GM18511 (cell line): ENCODE data around the gene MRPS6.

Experiments
- ATAC-seq: cut with Tn5 transposase; IDR thresholded peaks from one replicate; pipeline ENCODE4 v1.9.1; 2021; ENCODE audit warnings: mild to moderate bottlenecking, moderate library complexity; ENCODE audit not compliant: unreplicated experiment

Gene MRPS6

DNA sequence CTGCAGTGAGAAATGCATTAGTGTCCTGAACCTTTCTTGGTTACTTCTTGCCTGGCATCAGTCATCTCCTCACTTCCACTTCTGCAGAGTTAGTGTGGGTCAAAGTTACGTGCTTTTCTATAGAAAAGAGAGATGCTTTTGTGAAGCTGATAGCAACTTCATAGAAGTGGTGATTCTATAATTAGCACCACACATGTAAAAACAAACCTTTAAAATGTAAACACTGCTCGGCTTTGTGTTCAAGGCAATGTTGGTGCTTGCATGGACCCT lies 57.3 kb downstream of the MRPS6 start:
- no peak for ATAC-seq

DNA sequence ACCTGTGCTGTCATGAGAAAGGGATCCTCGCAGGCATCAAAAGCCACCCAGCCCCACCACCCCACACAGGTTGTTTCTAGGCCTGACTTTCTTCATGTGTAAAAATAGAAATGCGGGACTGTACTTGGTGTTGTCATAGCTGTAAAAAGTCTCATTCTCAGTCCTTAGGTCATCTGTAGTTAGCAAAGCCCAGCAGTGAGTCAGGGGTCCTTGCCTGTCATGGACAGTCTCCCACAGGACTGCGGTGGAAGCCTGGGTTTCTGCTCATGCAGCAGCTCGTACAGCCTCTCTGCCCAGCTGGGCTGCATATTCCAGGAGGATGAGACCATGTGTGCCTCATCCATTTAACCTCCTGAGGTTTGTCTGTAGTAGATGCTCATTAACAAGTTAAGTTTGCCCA lies 58.2 kb downstream of the MRPS6 start:
- no peak for ATAC-seq

DNA sequence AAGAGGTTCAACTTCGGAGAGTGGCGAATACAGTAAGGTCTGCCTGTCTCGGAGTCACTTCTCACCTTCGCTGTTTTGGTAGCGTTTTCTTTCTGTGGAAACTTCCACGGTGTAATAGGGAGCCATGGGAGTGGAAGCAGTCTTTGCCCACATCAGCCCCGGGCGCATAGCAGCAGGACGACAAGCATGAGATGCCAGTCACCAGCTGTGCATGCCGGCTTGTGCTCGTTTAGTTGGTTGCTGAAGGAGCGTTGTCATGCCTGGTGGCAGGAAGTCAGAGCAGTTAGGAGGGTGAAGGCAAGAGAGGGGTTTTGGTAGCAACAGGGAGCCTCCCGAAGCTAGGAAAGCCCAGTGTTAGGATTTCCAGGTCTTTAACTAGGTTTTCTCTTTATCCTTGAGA lies 58.8 kb downstream of the MRPS6 start:
- ATAC-seq, result no peak

DNA sequence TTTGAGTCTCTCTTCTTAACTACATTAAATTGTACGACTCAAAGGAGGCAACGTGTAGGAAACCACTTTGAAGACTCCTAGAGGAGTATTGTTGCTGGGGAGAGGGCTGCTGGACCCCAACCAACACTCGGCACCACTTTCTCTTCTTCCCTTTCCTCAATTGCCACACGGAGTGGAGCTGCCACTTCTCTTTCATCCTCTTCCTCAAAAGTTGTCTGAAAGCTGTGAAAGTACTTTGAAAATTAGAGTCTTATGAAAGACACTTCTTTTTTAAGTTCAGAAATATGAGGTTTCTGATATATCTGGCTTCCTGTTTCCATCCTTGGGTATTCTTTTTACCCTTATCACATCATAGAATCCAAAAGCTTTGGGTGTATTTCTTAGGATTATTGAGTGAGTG lies 59.5 kb downstream of the MRPS6 start:
- no peak for ATAC-seq

DNA sequence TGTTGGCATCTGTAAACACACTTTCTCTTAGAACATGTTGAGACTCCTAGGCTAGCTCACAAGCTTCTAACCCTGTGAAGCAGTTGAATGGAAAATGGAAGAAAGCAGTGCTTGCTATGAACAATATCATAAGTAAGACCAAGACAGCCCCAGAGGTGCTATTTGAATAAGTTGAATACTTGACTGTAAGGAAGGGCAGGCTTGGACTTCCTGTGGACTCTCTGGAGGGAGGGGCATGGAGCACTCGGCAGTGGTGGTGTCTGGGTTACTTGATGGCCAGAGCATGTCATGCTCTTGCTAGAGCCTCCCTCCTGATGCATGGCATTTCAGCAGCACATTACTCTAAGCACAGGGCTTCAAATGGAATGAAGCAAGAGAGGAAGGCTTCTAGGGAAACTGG lies 60.0 kb downstream of the MRPS6 start:
- no peak for ATAC-seq

DNA sequence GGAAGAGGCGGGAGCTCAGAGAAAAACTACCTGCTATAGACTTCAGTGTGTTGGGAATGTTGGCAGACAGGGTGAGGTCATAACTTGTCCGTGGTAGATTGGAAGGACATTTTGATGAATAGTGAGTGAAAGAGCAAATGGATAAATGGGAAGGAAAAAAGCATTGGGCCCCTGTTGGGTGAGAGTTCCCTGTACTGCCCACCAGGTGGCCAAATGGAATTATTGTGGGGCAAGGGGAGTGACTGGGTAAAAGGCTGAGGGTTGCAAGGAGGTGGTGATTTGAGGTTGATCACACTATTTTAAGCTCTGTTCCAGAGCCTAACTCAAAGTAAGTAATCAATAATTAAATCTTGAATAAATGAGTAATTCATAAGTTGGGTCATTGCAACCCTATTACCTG lies 60.4 kb downstream of the MRPS6 start:
- no peak for ATAC-seq

DNA sequence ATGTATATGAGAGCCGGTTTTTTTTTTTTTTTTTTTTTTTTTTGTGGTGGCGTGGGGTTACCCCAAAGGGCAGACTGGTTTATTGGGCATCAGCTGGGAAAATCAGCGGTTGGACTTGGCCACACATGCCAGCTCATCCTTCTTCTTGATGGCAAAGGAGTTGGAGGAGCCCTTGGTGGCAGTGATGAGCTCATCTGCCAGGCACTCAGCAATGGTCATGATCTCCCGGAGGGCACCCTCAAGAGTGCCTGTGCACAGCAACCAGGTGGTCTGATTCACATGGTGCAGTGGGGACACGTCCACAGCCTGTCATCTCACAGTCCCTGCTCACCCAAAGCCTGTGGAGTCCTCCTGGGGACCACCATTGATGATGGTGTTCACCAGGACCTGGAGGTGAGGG lies 62.0 kb downstream of the MRPS6 start:
- no peak for ATAC-seq

DNA sequence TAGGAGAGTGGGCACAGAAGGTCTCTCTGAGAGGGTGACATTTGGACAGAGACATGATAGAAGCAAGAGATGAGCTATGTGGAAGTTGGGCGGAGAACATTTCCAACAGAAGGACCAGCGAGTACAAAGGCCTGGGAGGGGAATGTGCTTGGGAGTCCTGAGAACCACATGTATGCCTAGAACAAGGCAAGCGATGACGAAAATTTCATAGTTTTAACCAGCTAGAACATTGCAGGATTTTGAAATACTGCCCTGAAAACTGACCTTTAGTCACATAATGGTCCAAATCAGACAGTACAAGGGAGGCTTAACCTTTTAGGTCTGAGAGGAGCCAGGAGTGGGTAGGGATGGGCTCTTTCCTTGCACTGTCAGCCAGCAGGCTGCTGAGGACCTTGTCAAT lies 68.0 kb downstream of the MRPS6 start:
- ATAC-seq, result no peak

DNA sequence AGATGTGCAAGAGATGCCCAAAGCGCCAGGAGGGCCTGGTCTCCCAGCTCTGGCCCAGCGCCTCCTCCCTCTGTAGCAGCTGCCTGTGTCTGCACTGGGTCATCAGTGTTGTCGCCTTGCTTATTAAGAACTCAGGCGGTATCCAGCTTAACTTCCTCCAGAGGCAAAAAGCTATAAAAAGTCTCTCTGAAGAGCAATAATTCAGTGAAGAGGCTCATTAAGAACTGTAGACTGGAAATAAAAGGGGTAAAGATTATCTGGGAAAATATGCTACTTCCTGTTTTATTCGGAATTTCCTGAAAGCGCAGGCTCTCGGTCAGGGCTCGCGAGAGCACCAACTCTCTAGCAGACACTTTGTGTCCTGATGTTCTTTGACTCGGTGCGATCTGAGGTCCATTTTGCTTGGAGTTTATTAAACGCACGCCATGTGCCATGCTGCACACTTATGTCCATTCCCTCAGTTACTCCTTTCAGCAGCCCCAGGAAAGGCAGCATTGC lies 70.4 kb downstream of the MRPS6 start:
- no peak for ATAC-seq

DNA sequence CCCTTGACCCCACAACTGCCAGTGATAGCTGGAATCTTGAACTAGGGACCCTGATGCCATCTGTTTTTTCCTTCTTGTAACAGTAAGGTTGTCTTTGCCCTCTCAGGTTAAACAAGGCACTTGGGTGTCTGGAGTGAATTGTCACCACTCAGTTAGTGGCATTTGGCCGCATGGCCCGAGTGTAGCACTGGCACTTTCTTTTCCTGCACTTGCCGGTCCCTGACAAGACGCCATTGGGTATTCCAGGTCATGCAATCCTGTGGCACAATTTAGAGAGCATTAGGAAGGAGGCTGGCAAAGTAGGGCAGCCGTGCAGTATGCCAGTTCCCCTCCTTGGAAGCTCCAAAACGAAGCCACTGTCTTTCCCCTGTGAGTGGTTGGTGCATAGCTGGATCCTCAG lies 70.8 kb downstream of the MRPS6 start:
- ATAC-seq, result no peak

DNA sequence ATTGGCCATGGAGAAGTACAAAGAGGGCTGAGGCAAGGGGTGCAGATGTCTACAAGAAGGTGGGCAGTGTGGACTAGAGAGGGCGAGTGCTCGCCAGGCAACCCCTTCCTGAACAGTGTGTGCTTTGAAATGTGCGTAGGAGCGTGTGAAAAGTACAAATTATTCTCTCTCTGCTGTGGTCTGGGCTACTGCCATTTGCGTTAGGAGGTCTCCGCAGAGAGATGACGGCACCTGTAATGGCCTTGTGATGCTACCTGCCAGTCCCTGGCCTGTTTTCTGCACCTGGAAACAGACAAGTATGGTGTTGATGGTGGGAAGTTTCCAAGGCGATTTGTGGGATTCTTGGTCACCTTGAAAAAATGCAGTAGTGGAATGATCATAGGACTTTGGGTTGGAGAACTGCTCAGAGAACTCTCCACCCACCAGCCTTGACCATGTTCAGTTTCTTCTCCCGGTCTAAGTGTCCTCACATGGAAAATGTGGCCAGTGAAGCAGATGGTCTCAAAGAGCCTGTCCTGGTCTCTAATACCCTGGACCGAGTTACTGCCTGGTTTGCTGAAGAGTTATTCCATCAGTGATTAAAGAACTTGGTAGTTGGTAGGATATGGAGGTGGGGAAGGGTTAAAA lies 74.5 kb downstream of the MRPS6 start:
- no peak for ATAC-seq

DNA sequence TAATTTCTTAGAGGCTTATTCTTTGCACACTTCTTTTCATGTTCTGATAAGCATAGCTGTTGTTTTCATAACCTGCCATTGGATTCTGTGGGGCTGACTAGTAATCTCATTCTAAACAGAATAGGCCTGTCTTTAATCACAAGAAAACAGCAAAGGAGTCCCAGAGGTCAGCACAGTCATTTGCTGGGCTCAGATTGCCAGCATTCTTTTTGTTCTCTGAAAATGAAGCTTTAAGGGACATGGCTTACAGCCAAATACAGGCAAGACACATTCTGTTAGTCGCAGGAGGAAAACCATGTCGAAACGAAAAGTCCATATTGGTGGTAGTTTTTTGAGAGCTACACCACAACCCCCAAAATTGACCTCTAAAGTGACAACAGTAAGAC lies 75.0 kb downstream of the MRPS6 start:
- ATAC-seq, result no peak

DNA sequence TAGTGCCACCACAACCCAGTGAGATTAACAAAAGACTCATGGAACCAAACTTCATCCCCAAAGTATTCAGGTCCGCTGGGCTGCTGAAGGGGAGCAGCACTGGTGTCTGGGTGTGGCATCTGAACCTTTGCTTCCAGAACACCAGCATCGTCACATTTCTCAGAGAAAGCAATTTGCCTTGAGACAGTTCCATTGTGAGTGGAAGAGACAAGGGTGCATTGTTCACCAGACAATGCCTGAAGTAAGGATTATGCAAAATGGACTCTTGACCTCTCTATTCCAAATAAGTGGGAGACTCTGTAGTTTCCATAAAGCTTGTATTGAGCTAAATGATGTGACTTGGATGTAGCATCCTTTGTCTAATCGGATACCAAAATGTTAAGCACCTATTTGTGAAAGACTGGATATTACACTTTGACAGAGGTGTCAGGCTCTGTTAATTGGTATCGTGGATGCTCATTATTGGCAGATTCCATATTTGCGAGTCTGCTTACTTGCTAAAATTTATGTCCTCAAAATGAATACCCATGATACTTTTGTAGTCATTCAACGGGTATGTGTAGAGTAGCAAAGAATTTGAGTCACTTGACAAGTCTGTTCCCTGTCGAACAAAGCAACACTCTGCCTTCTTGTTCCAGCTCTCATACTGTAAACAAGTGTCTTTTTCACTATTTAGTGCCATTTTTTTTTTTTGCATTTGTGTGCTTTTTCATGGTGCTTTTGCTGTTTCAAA lies 75.6 kb downstream of the MRPS6 start:
- no peak for ATAC-seq

DNA sequence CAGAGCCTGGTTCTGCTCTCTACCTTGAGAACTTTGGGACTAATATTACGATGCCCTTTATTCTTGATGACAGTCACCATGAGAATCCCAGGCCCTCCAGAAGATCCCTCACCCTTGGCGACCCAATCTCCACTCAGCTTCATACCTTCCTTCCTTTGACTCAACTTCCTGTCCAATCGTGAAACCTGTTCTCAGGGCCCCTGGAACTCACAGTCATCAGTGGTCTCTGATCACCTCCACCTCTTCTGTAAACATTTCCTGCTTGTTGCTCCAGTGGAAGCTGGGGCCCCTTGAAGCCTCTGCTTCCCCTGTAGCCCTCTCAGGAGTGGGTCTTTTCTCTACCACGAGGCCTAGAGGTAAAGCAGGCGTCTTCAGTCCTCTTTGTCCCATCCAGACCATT lies 79.1 kb downstream of the MRPS6 start:
- no peak for ATAC-seq

DNA sequence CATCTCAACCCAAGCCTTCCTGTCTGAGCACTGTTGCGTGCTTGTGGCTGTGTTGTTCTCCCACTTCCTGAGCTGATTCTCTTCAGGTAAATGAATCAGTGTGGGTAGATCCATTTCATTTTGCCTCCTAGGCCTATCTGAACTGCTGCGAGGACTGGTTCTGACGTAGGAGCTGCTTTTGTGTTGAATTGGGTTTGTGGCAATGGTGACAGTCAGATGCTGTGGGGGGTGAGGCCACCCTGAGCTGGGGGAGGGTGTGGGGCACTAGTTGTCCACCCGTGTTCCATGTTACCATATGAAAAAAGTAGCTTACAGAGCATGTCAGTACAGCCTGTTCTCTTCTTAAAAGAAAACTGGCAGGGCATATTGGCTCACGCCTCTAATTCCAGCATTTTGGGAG lies 81.5 kb downstream of the MRPS6 start:
- ATAC-seq, result no peak

DNA sequence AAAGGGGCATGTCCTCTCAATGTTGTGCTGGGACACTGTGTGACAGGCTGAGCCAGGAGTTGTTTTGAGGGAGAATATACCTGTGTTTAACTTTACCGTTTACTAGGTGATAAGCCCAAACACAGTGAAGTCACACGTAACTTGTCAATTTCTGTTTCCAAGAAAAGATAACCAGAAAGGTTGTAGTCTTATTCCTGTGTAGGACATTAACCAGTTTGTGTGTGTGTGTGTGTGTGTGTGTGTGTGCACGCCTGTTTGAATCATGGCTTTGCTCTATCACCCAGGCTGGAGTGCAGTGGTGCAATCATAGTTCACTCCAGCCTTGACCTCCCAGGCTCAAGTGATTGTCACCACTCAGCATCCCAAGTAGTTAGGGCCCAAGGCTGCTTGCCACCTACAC lies 83.6 kb downstream of the MRPS6 start:
- no peak for ATAC-seq

DNA sequence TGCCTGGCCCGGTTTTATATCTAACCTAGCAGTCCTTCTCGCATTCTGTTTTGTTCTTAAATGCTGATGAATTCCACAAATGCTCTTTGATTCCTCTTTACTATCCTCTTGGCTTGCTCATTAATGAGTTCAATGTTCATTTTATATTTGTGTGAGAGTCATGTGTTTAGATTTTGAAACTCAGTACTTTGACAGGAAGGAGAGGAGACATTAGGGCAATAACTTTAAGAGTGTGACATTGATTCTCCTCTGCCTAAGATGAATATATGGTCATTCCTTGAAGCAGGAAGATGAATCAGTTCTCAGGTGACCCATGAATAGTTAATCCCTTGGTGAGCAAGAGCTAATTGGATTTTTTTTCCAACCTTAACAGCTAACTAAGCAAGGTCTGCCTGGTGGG lies 84.1 kb downstream of the MRPS6 start:
- no peak for ATAC-seq

DNA sequence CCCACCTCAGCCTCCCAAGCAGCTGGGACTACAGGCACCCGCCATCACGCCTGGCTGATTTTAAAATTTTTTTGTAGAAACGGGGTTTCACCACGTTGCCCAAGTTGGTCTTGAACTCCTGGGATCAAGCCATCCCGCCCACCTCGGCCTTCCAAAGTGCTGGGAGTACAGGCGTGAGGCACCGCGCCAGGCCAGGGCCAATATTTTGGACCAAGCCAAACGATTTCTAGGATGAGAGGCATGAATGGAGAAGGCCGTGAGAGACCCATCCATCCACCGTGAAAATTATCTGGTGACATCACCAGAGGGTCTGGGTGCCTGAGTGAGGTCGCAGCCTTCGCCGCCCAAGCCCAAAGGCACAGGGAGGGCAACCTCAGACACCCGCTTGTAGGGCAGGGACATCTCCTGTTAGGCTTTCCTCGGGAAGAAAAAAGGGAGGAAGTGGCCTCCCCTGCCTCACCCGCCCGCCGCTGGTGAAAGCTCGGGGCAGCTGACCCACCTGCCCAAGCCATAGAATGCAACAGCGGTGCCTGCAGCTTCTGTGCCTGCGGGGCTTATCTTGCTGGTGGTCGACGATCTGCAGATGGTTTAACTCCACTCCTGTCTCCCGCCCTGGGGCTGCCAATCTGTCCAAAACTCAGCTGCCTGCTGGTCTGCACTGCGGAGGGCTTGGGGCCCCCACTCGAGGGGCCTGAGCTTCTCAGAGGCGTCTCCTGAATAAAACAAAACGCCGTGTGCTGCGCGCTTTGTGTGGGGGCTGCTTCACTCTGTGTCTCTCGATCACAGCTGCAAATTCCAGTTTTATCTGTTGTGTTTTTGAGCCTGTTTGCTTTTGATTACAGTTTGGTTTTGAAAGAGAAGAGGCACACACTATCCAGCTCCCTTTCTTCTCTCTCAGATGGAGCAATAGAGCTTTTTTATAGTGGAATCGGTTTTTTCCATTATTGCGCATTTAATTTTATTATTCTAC lies 85.8 kb downstream of the MRPS6 start:
- ATAC-seq, result no peak

DNA sequence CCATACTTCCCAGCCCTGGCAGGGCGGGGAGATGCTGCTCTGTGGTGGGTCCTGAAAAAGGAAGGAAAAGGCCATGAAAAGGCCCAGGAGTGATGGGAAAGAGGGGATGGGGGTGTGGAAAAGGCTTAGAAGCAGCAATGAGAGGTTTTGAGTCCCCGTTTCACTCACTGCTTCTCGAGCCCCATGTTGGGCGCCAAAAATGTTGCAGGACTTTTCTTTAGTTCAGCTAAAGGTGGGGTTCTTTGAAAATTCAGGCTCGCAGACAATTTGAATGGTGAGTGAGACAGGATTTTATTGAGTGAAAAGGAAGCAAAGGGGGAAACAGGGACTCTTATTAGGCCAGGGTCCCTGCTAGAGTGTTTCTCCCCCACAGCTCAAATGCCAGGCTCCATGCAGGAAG lies 93.1 kb downstream of the MRPS6 start:
- no peak for ATAC-seq

DNA sequence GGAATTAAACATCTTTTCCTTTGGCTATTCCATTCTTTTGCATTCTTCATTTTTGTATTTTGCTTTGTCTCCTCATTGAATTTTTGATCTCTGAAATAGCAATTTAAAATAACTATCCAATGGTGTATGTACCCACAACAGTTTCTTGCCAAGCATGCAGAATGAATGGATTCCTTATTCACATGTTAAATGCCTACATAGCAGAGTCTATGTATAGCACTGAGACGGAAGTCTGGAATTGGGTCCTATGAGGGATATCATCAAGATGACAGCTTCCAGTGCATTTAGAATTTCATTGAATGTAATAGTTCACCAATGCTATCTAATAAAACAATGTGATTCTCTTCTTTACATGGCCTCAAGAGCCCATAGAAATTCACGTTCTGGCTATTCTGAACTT lies 97.5 kb downstream of the MRPS6 start:
- ATAC-seq, result no peak

DNA sequence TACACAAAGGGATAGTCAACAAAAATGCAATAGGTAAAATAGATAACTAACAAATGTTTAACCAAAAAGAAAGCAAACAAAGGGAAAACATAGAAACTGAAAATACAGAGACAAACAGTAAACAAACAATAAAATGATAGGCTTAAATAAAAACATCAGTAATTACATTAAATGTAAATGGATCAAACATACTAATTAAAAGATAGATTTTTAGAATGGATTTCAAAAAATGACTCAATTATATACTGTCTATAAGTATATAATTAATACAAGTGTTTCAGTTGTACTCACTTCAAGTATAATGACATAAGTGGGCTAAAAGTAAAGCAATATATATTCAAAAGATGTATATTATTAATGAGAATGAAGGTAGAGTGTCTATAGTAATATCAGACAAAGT lies 101.1 kb downstream of the MRPS6 start:
- no peak for ATAC-seq

DNA sequence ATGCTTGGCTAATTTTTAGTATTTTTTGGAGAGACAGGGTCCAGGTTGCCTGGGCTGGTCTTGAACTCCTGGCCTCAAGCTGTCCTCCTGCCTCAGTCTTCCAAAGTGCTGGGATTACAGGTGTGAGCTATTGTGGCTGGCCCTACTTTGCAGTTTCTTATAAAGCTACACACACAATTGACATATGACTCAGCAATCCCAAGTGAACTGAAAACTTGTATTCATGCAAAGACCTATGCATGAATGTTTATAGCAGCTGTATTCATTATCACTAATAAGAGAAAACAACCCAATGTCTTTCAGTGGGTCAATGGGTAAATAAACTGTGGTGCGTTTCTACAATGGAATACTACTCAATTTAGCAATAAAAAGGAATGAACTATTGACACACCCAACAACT lies 103.1 kb downstream of the MRPS6 start:
- ATAC-seq, result no peak
